Measurements from ENCODE around the gene VSTM2L.
A peak's percentile ranks its signal among the peaks of the same experiment; 100 is the strongest.

Gene VSTM2L

DNA sequence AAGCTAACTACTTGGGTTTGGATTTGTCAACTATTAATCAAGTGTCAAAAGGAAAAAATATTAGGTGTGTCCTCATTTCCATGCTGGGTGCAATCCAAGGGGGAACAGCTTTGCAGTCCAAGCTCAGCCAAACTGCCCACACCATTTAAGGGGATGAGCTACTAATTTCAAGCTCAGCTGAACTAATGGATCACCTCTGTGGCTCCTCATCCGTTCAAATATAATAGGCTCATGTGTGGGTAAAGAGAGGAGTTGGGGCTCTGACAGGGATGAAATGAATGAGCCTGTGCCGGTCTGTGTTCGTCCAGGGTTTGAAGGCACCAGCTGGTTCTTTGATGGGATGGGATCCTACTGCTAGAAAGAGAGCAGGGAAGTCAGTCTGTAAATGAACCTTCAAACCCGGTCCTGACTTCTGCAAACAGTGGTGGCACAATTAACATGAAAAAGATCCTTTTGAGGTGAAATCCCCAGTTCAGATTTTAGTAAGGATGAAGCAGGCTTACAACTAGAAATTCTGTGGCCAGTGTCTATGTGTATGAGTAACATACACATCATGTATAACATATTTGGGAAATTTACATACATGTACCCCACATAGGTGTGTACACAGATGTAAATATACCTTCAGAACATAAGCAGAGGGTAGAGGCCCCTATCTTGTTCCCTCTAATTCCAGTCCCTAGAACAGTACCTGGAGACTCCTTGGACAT, 88.4 kb downstream of the VSTM2L start:
- no peak for DNase-seq

DNA sequence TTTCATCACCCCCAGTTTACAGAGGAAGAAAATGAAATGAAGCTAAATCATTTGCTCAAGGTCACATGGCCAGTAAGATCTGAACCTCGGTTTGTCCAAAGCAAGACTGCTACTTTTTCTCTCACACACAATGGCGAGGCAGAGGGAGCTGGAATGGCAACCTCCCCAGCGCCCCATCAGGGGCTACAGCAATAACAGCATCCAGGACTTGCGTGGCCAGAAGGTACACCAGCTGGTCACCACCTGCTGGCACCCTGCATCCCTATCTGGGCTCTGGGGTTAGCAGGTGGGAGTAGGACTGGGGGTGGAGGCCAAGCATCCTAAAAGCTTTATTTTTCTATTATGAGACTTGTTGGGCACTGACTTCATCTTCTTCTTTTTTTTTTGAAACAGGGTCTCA, 89.0 kb downstream of the VSTM2L start:
- DNase-seq: no peak

DNA sequence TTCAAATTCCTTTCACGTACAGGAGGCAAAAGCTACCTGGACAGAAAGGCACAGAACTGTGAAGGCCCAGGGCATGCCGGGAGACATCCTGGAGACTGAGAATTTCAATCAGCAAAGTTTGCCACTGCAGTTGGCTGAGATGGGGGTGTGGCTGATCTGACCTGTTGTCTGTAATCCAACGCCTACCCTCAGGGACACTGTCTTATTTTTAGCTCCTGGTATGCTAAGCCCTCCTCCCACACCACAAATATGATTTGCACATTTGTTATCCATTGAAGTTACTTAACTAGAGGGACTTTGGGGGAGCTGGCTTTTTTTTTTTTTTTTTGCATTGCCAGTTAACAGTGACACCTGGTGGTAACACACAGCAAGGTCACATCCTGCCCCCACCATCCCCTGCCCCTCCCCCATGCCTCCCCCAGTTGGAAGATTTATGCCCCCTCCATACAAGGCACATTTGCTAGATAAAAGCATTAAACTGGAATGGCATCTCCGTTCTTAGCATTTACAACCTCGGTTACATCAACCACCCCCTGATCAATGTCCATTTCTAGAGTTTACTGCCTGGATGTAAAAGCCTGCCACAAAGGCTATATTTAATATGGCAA, 90.0 kb downstream of the VSTM2L start:
- DNase-seq: peak; percentile 46

DNA sequence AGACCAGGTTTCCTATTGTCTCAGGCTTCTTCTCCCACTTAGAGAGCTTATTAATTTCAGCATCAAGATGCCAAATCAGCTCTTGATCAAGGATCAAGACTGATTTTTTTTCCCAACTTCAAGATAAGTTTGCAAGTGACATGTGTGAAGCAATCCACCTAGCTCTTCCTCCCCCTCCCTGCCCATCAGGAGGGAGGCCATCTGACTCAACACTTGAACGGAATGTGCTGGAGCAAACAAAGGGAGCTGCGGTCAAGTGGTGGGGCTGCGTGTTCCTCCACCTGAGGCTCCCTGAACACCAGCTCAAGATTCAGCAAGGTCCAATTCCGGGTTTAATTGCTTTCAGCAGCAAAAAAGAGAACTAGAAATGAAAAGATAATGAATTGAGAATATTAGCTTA, 91.6 kb downstream of the VSTM2L start:
- DNase-seq: no peak
